Stimulated activated CD8-positive, alpha-beta memory T cell treated with anti-CD3 and anti-CD28 coated beads, Interleukin-2, amount 100 ng/mL, for 48 hours (primary cell): Measurements from ENCODE around the gene SLC25A17.
"Not testable (repeated sequence)": the region's sequence is repeated elsewhere in the genome, so short reads cannot be mapped to it uniquely, and the experiment has no call there.

Experiments
- DNase-seq, 2 donors: peaks; one replicate each; pipeline ENCODE4 v3.0.0-alpha.2; 2020; ENCODE audit warnings: low read depth in 2 of 2

The SLC25A17 gene, protein sequence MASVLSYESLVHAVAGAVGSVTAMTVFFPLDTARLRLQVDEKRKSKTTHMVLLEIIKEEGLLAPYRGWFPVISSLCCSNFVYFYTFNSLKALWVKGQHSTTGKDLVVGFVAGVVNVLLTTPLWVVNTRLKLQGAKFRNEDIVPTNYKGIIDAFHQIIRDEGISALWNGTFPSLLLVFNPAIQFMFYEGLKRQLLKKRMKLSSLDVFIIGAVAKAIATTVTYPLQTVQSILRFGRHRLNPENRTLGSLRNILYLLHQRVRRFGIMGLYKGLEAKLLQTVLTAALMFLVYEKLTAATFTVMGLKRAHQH

DNA sequence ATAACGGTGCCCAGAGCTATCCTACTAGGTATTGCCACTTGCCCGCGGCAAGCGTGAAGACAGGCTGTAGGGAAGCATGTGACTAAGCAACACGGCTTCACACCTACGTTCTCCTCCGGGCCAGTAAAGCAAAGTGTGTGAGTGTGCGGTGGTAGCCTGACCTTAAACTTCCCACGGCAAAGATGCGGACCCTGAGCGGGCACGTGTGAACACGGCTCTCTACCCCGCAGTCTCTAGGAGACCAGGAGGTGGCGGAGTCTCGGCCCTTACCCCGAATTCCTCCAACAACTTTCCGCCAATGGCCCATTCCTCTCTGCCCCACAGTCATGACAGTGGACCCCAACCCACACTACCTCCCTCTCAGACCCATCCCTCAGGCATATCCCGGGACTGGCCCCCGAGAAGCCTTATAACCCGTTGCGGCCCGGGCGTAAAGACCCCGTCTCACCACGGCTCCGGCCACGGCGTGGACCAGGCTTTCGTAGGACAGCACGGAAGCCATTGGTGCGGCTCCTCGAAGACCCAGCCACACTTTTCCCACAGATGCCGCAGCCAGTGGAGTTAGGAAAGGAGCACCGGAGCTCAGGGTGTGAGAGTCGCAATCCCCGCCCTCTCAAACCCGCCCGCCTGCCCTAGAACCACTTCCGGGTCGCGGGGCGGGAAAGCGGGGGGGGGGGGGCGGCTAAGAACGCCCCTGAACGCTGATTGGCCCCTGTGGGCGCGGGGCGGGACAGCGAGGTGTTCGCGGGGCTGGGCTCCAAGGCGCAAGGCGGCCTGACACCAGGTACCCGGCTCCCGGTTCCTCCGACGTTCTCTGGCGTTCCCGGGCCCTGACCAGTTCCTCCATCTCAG is at the start of gene SLC25A17:
Gene SLC25A17 (minus strand): TSS at position 600 of the 852 bp plus-strand sequence. CDS start 98 bp downstream, at position 502.
- DNase-seq, result peak; percentile 82 to 85

DNA sequence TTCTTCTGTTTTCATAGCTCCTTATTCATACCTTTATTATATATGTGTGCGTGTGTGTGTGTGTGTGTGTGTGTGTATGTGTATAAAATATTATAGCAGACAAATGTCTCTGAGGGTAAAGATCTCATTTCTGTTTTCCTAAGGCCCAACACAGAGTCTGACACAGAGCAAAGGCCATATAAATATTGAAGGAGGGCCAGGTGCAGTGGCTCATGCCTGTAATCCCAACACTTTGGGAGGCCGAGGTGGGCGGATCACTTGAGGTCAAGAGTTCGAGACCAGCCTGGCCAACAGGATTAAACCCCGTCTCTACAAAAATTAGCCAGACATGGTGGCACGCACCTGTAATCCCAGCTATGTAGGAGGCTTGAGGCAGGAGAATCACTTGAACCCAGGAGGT is 49.2 kb upstream of the SLC25A17 start:
- not testable (repeated sequence) for DNase-seq

DNA sequence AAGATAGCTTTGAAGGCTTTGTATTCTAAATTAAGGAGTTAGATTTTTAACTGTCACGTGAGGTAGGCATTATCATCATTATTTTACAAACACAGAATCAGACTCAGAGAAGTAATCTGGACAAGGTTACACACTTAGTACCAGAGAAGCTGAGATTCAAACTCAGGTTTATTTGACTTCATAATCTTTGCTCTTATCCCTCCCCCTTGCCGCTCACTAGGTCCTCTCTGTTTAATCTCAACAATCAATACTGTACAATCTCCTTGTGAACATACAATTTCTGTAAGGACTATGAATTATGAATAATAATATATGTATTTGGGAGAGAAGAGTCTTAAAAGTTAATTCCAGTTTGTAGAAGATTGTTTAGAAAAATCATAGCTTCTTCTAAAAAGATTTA is 48.0 kb upstream of the SLC25A17 start:
- DNase-seq, result no peak

DNA sequence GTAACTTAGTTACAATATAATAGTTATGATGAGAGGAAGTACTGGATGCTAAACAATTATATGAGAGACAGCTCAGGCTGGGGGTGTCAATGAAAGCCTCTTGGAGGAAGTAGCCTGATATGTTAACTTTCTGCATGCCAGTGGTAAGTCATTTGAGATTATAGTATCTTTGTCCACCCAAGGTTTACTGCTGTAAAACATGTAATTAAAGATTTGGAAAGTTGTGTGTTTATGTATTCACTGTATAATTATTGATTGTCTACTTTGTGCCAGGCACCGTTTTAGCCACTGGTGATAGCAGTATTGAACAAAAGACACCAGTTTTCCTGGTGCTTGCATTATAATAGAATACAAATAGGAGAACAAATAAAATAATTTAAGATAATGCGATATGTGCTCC is 43.4 kb upstream of the SLC25A17 start:
- no peak for DNase-seq

DNA sequence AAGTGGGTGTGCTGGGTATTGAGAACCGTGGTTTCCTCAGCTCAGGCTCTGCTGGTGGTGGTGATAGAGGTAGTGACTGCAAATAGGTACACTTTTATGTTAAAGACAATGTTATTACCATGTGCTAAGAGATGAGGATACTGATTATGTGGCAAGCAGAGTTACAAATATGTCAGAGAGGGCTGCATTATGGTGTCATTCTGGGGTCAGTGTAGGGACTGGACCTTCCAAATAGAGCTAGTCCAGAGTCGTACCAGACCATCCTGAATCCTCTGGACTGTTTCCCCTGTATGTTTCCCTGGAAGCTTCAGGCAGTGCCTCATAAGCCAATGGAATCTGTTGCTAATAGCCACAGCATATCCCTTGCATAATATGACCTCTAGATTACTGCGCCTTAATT is 42.9 kb upstream of the SLC25A17 start, which contains the start of gene DNAJB7:
Gene DNAJB7 (minus strand): TSS at position 101 of the 400 bp plus-strand sequence. CDS start 119 bp downstream, outside the sequence.
- no peak for DNase-seq

DNA sequence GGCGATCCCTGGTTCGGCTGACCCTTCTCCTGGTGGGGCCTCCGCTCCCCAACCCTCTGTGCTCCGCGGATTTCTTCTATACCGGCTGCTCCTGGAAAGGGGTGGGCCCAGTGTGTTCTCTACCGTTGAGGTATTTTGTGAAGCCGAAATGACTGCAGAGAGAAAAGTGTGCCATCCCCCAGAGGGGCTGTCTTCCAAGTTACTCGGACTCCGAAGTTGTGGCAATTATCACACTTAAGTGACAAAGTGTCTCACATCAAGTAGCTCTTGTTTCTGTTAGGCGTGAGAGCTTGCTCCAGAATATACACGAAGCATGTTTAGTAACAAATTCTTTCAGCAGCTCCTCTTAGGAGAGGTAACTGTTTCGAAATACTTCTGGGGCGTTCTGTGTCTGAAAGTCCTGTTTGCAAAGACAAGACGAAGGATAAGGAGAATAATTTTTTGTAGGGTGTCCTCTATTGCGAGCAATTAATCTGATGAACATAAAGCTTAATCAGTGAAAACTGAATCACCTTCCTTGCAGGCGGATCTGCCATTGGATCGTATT is 38.2 kb upstream of the SLC25A17 start:
- no peak for DNase-seq

DNA sequence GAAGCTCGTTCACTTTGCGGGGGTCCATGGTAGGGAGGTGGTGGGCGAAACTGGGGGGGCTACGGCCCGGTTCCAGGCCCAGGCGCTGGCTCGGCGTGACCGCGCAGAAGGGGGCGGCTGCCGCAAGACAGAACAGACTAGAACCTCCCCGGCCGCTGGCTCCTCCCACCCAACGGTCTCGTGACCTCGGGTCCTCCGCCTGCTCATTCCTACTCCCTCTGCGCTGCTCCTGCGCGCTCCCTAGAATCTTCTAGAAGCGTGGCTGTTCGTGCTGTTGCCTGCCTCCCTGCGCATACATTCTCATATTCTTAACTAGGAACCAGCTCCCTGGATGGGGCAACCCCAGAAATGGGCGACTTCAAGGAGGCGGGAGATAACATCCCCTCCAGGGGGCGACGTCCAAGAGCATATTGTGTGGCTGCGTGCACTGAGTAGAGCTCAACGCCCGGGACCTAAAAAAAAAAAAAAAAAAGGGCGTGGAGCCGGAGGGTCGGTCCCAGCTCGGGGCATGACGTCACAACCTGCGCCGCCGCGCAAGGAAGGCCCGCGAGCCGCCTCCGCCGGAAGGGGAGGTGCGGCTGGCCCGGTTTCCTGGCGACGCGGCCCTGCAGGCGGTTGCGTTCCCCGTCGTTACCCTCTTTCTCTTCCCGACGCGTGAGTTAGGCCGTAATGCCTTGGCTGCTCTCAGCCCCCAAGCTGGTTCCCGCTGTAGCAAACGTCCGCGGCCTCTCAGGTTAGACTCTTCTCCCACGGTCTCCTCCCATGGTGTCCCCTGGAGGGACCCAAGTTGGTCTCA is 37.6 kb upstream of the SLC25A17 start, which contains the start of the genes ST13 and XPNPEP3:
Gene ST13 (minus strand): TSS at position 127 of the 796 bp plus-strand sequence. CDS start 99 bp downstream, at position 28.
Gene XPNPEP3 (plus strand): TSS at position 636 of the 796 bp plus-strand sequence. CDS start 34 bp downstream, at position 670.
- peak; percentile 94 to 95 for DNase-seq

DNA sequence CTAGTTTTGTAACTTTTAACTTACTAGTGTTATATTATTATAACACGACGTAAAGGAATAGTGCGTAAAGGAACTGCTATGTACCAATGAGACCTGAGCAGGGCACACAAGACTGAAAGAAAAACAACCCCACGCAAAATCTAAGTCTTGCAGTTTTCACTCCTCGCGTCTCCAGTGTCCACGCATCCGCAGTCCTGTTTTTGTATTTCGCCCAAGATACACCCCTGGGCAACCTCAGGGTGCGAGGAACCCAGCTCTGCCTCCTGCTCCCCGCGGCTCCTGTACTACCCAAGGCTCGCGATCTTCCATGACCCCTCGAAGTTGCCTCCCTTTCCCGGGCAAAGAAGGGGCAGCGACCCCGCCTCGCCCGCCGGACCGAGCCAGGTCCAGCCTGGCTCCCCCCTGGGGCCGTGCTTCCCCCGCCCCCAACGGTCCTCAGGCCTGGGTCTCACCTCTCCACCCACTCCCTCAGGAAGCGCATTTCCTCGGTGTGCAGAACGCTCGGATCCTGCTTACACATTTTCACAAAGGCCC is 36.9 kb upstream of the SLC25A17 start:
- no peak for DNase-seq

DNA sequence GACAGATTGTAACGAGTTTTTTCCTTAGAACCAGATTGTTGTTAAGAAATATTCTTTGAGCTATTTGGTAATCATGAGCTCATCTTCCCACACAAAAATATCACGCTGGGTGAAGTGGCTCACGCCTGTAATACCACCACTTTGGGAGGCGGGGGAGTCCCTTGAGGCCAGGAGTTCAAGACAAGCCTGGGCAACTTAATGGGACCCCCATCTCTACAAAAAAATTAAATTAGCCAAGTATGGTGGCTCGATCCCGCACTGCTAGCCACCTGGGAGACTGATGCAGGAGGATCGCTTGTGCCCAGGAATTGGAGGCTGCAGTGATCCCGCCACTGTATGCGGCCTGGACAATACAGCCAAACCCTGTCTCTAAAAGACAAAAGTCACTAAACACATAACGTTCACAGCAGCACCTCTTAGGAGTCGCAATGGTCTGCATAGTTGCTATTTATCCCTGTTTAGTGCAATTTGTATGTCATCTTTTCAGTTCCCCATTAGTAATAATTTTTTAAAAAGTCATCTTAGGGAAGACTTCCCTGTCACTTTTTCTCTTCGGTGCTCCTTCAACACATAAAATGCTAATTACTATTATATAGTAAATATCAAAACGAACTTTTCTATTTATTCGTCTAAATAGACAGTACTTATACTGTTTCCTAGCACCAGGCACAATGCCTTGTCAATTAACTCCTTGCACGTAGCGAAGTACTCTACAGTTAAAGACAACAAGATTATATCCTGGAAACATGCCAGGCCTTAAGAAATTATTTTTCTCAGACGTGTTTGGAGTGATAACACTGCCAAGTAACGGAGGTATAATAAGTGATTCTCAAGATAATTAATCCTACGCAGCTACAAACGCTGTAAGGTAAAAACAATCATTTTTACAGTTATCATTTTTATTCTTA is 36.2 kb upstream of the SLC25A17 start:
- no peak for DNase-seq

DNA sequence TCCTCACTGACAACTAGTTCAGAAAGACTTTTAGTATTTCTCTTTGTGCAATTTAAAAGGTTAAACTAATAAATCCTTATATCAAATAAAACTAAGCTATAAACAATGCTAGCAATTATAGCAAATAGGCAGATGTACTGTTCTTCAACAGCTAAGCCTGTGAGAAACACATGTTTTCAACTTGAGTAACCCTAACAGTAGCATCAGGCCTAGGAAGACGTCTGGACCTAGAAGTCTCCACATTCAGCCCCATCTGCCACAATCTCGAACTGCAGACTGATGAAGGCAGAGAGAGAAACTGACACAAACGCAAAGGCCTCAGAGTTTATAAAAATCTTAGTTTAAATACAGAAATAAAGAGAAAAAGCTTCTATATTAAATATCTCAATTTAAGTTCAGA is 34.8 kb upstream of the SLC25A17 start:
- DNase-seq, result no peak

DNA sequence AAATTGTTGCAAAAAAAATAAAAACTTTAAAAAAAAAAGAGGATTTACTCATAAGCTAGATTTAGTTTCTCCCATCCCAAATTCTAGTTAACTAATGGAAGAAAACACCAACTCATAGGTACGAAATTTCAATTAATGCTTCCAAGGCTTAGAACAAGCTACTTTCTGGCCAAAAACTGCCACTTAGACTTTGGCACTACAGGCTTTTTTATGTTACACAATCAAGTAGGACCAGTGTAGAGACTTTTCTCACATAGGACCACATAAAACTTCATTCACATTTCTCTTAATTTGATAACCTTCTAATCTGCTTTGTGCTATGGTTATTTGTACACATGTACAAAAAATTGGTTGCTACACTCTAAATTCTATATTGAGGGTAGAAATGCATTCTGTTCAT is 34.2 kb upstream of the SLC25A17 start:
- no peak for DNase-seq

DNA sequence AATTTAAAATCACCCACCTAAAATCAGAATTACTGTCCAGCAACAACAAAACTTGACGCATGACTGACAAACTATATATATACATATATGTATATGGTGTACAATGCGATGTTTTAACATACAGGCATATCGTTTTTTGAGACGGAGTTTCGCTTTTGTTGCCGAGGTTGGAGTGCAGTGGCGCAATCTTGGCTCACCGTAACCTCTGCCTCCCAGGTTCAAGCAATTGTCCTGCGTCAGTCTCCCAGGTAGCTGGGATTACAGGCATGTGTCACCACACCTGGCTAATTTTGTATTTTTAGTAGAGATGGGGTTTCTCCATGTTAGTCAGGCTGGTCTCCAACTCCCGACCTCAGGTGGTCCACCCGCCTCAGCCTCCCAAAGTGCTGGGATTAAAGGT is 26.7 kb upstream of the SLC25A17 start:
- DNase-seq, result not testable (repeated sequence)

DNA sequence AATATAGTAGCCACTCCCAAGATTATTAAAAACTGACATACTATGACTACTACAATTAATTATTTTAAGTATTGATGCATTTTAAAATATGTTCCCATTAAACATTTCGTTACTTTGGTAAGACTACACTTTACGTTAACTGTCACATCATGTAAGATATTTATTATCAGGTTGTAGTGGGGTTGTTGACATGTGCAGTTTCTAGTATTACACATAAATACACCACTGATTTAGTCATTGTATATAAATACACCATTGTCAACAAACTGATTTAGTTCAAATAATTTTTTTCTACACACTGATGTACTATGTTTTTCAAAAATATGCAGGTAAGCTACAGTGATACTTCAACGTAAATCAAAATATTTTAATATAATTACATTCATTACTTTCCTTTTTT is 25.8 kb upstream of the SLC25A17 start:
- no peak for DNase-seq

DNA sequence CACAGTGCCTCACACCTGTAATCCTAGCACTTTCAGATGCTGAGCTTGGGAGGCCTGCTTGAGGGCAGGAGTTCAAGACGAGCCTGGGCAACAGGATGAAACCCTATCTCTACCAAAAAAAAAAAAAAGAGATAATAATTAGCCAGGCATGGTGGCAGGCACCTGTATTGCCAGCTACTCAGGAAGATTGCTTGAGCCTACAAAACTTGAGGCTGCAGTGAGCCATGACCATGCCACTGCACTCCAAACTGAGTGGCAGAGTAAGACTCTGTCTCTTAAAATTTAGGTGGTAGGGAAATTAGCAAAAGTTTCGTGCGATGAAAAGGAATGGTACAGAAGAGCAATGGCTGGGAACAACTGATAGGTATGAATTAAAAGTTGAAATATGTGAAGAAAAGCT is 19.3 kb upstream of the SLC25A17 start:
- no peak for DNase-seq

DNA sequence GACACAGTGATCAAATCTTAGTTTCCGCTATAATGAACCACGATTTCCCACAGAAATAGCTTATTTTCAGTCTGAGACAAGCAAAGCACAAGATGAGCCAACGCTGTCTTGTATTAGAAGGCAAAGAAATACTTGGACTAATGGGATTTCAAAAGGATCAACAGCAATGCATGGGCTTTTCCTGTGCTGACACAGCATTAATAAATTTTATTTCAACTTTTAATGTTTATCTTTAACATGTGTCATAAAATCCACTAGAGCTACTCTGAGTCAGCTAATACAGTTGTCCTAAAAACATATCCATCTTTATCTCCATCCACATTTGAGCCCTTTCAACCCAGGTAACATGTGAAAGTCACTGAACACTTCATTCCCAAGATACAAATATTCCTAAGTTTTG is 15.5 kb upstream of the SLC25A17 start:
- DNase-seq, result no peak

DNA sequence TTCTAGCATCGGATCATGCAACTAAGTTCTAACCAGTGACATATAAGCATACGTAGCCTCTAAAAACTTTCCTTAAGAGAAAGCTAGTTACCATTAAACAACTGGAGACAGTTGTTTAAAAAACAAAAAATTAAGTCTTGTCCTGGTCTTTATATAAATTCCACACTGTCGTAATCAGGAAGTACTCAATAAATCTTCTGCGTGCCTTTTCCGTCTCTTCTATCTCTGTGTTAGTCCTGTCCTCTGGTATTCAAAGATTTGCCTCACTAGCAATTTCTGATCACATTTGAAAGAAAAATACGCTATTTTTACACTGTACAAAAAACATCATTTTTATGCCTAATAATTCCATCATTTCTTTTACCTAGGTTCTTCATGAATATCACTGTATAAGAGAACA is 10.0 kb upstream of the SLC25A17 start:
- DNase-seq, result no peak

DNA sequence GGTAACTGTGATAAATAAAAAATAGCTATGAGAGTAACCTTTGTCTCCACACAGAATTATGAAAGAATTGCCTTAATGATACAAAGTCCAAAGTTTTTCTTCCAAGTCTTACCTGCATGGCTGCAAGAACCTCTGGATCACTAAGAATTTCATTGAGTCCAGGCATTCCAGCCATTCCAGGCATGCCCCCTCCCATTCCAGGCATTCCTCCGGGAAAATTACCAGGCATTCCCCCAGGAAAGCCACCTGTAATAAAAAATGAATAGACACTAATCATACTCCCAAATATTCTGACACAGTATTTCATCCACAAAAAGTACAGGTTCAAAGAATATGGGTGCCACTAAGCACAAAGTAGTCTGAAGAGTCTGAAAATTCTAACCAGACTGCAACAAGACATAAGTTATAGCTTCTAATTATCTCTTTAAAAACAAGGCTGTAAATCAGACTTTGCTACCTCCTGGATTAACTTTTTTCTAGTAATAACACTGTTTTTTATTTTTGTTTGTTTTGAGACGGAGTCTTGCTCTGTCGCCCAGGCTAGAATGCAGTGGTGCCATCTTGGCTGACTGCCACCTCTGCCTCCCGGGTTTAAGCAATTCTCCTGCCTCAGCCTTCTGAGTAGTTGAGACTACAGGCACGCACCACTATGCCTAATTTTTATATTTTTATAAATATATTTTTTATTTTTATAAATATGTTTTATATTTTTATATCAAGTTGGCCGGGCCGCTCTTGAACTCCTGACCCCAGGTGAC is 8.0 kb upstream of the SLC25A17 start:
- DNase-seq, result no peak

DNA sequence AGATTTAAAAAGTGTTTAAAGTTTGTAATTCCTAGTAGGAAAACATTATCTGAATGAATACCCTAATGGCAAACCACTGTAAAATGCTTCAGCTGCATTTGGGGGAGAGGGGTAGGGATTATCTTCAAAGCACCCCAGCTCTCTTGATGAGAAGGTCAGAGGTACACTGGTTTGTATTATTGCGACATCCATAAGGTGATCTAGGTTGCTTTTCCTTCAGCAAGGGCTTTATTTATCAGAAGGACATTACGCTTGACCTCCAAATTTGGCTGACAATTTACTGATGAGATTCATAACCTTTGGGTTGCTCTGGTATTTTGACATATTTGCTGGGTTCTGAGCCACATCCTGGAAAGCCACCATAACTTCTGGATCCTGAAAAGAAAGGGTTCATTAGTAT is 7.1 kb upstream of the SLC25A17 start:
- DNase-seq, result not testable (repeated sequence)

DNA sequence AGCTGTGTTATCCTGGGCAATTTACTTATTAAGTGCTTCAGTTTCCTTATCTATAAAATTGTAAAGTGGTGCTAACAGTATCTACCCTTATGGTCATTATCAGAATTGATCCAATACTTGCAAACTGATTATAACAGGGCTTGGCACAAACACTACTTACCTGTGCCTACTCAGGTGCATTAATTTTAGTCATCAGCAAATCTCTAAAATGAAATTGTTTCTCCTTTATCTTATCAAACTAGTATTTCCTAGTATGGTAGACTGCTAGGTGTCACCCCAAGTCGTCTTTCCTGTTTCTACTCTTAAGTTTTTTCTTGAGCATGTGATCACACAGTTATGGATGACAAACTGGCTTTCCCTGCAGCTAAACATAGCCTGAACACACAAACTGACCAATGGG is 4.3 kb upstream of the SLC25A17 start:
- DNase-seq, result no peak
